ENCODE measurements around the gene RELB.

RELB gene

GRCh38 chr19:45023048-45023447 is 21.8 kb downstream of the RELB start:
- no peak for DNase-seq

GRCh38 chr19:45025264-45025663 is 24.0 kb downstream of the RELB start:
- DNase-seq: no peak

- no peak for DNase-seq
Observed at GRCh38 chr19:45027371-45027770, 26.1 kb downstream of the RELB start.

- no peak for DNase-seq
Observed at GRCh38 chr19:45030825-45031224, 29.6 kb downstream of the RELB start.

GRCh38 chr19:45032421-45032820 is 31.2 kb downstream of the RELB start:
- no peak for DNase-seq

GRCh38 chr19:45035755-45036154 is 34.5 kb downstream of the RELB start:
- no peak for DNase-seq

- DNase-seq: no peak
Observed at GRCh38 chr19:45037393-45038169, 36.3 kb downstream of the RELB start.

- DNase-seq: peak; percentile 83
Observed at GRCh38 chr19:45038931-45039893, 37.9 kb downstream of the RELB start, which contains the start of gene CLASRP. CLASRP (plus strand) TSS chr19:45039045; CDS start chr19:45040213, 1,168 bp downstream.

GRCh38 chr19:45040059-45040771 is 39.0 kb downstream of the RELB start:
- DNase-seq: peak; percentile 51

GRCh38 chr19:45041125-45041524 is 39.9 kb downstream of the RELB start:
- DNase-seq: no peak

GRCh38 chr19:45045671-45046353 is 44.5 kb downstream of the RELB start:
- DNase-seq: no peak

GRCh38 chr19:45046355-45046754 is 45.1 kb downstream of the RELB start:
- DNase-seq: no peak

GRCh38 chr19:45047188-45047797 is 46.0 kb downstream of the RELB start:
- DNase-seq: no peak

GRCh38 chr19:45049073-45049736 is 47.9 kb downstream of the RELB start:
- no peak for DNase-seq

- DNase-seq: no peak
Observed at GRCh38 chr19:45050036-45050435, 48.8 kb downstream of the RELB start.

GRCh38 chr19:45051929-45052579 is 50.8 kb downstream of the RELB start:
- DNase-seq: peak; percentile 65

- no peak for DNase-seq
Observed at GRCh38 chr19:45056831-45057230, 55.6 kb downstream of the RELB start.

GRCh38 chr19:45057444-45057843 is 56.2 kb downstream of the RELB start:
- DNase-seq: no peak

GRCh38 chr19:45058622-45059159 is 57.4 kb downstream of the RELB start:
- DNase-seq: no peak

GRCh38 chr19:45059258-45059965 is 58.1 kb downstream of the RELB start:
- peak; percentile 77 for DNase-seq
